Gastrocnemius medialis (tissue), 4 donors: Measurements from ENCODE around the gene CFAP77. TPM values are rescaled to one million over a fixed set of nuclear protein-coding genes. Genes with fewer than 3 reads are reported as not detected.

Experiments
- ATAC-seq, 2 donors: fragments of 150-250 bp; one replicate each; pipeline ENCODE4 v1.9.1; 2016
- DNase-seq, 2 donors: peaks; one replicate each; pipeline ENCODE4 v3.0.0-alpha.2; 2019
- H3K27ac ChIP-seq, 4 donors: fragments of 200-600 bp; sonication (generic); 1 replicate in 1 of 4; 2 replicates in 3 of 4; pipeline ENCODE4 v1.5.1; 2016 to 2018; ENCODE audit warnings: mild to moderate bottlenecking in 2 of 4, moderate library complexity in 1 of 4
- H3K27me3 ChIP-seq, 3 donors: fragments of 200-600 bp; sonication (generic) in 2 of 3; 1 replicate in 1 of 3; 2 replicates in 2 of 3; pipeline versions ENCODE4 v1.5.1 to v1.6.0; 2016 to 2019; ENCODE audit warnings: mild to moderate bottlenecking in 1 of 3, moderate library complexity in 1 of 3
- H3K36me3 ChIP-seq, 2 donors: fragments of 200-600 bp; sonication (generic) in 1 of 2; one replicate each; pipeline ENCODE4 v1.5.1; 2017 to 2018
- H3K4me1 ChIP-seq, 2 donors: fragments of 200-600 bp; sonication (generic) in 1 of 2; one replicate each; pipeline ENCODE4 v1.5.1; 2016 to 2017; ENCODE audit warnings: mild to moderate bottlenecking in 2 of 2
- H3K4me3 ChIP-seq, 4 donors: fragments of 200-600 bp; sonication (generic) in 3 of 4; 1 replicate in 1 of 4; 2 replicates in 3 of 4; pipeline ENCODE4 v1.5.1; 2016 to 2019; ENCODE audit warnings: mild to moderate bottlenecking in 2 of 4
- H3K9me3 ChIP-seq, 3 donors: fragments of 200-600 bp; sonication (generic) in 2 of 3; 1 replicate in 1 of 3; 2 replicates in 2 of 3; pipeline ENCODE4 v1.5.1; 2016 to 2019
- POLR2A ChIP-seq, 2 donors: fragments of 450-650 bp; IDR thresholded peaks; one replicate each; pipeline ENCODE4 v1.6.1; 2017; ENCODE audit warnings: antibody characterized with exemption in 2 of 2, mild to moderate bottlenecking in 2 of 2, moderate library complexity in 2 of 2
- in situ Hi-C, 4 donors: fragments of 200-750 bp; cut with MboI; loops; one replicate each; pipeline versions ENCODE4 v1.15.0 to v1.8.0; 2017; ENCODE audit warnings: low sequenced_read_pairs in 4 of 4
- intact Hi-C: fragments of 100-400 bp; cut with DNase I; formaldehyde crosslinking; loops from one replicate; pipeline ENCODE4 v1.15.1; 2023; ENCODE audit warnings: low total_unique reads
- total RNA-seq, 4 donors: library from RNA; depleted of rRNA; stranded (reverse); fragments of >200 nt; gene quantifications; one replicate each; pipeline versions ENCODE4 v1.1.0 to v1.2.3, GENCODE V29; 2016
- TF ChIP-seq, protein P1 (sequence below), 5 experiments: fragments of 450-650 bp in 3 of 5; fragments of 200-600 bp in 2 of 5; sonication (generic) in 2 of 5; IDR thresholded peaks in 4 of 5; conservative IDR thresholded peaks in 1 of 5; 1 replicate in 4 of 5; 2 replicates in 1 of 5; pipeline ENCODE4 v1.5.1; 2016 to 2019; ENCODE audit warnings: antibody characterized with exemption in 5 of 5, mild to moderate bottlenecking in 3 of 5, moderate library complexity in 3 of 5

Gene CFAP77
- total RNA-seq, 4 donors from 2014 or later = not detected

DNA sequence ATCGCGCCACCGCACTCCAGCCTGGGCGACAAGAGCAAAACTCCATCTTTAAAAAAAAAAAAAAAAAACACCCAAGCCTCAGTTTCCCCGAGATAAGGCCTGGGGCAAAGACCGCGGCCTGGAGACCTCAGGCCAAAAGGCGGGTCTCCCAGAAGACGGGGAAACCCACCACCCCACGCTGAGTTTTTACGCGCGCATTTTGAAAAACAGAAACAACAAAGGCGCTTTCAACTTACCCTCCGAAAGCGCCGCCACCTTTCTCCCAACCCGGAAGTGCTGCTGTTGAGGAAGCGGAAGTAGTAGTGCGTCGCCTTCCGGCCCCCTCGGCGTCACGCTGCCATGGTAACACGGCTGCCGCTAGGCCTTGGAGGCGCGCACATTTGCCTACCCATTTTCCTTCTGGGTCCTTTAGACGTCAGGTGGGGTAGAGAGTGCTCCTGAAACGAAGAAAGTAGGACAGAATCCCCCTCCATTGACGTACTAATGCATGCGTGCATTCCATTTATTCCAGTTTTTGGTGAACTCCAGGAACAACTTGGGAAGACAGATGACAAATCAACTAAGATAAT is 3.4 kb upstream of the CFAP77 start, which contains the start of gene TTF1:
Gene TTF1, minus strand, starts transcription at position 287 of the 569 bp plus-strand sequence. CDS start 4,019 bp downstream, outside the sequence.
- DNase-seq (peak; percentile 71 to 81), ATAC-seq (peak; percentile 87 to 88)
- Histone ChIP-seq H3K9me3 (no peaks in the 10 kb centered on the region), H3K36me3 (peaks cover 0 to 8% of the 10 kb centered on the region in 2 donors), H3K4me1 (peaks cover 29 to 34% of the 10 kb centered on the region in 2 donors), H3K27ac (peak within 1 kb of the TSS; percentile 11 to 73 (median 54)), H3K27me3 (peaks cover 22 to 24% (median 23%) of the 10 kb centered on the region in 3 donors), H3K4me3 (peak within 1 kb of the TSS; percentile 72 to 90 (median 84))
- TF ChIP-seq, protein P1, sequence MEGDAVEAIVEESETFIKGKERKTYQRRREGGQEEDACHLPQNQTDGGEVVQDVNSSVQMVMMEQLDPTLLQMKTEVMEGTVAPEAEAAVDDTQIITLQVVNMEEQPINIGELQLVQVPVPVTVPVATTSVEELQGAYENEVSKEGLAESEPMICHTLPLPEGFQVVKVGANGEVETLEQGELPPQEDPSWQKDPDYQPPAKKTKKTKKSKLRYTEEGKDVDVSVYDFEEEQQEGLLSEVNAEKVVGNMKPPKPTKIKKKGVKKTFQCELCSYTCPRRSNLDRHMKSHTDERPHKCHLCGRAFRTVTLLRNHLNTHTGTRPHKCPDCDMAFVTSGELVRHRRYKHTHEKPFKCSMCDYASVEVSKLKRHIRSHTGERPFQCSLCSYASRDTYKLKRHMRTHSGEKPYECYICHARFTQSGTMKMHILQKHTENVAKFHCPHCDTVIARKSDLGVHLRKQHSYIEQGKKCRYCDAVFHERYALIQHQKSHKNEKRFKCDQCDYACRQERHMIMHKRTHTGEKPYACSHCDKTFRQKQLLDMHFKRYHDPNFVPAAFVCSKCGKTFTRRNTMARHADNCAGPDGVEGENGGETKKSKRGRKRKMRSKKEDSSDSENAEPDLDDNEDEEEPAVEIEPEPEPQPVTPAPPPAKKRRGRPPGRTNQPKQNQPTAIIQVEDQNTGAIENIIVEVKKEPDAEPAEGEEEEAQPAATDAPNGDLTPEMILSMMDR (IDR thresholded peaks at IDR 0.05 in 4 of 5, conservative IDR thresholded peaks at IDR 0.05 in 1 of 5) = no peak
- no peak for TF ChIP-seq POLR2A (IDR thresholded peaks at IDR 0.05)
- intact Hi-C loops = loop anchor here (1.0 kb wide), 1 partner anchor 52 kb away; the partner anchor contains the start of gene SETX
- in situ Hi-C loops = loop anchor here in 2 of 4 donors (25.0 kb wide), 3 partner anchors 106 to 644 kb away; no protein-coding TSS in a partner anchor

DNA sequence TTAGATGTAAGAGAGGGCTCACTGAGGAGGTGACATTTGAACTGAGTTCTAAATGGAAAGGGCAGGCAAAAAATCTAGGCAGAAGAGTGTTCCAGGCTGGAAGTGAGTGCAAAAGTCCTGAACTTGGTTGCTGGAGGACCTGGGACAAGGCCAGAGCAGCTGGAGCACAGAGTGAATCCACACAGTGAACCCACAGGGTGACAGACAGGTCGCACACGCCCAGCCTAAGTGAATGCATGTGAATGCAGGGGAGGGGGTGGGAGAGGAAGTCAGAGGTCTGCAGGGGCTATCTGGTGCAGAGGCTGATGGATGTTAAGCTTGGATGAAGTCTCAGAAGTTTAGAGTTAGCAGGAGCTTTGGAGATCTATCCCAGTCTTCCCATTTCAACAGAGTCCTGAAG is 2.8 kb upstream of the CFAP77 start:
- TF ChIP-seq, protein P1 (IDR thresholded peaks at IDR 0.05 in 4 of 5, conservative IDR thresholded peaks at IDR 0.05 in 1 of 5) = no peak
- no peak for TF ChIP-seq POLR2A (IDR thresholded peaks at IDR 0.05)
- intact Hi-C loops (no loop called here), in situ Hi-C loops (loop anchor here in 2 of 4 donors (25.0 kb wide), 3 partner anchors 105 to 645 kb away; no protein-coding TSS in a partner anchor)
- ATAC-seq = no peak
- Histone ChIP-seq H3K4me3 (peak overlapping the region; percentile 72 to 90 (median 84)), H3K4me1 (peaks cover 29 to 34% of the 10 kb centered on the region in 2 donors), H3K9me3 (no peaks in the 10 kb centered on the region), H3K27ac (no peak overlapping the region), H3K27me3 (peaks cover 28 to 30% (median 28%) of the 10 kb centered on the region in 3 donors), H3K36me3 (peaks cover 0 to 3% of the 10 kb centered on the region in 2 donors)
- no peak for DNase-seq

DNA sequence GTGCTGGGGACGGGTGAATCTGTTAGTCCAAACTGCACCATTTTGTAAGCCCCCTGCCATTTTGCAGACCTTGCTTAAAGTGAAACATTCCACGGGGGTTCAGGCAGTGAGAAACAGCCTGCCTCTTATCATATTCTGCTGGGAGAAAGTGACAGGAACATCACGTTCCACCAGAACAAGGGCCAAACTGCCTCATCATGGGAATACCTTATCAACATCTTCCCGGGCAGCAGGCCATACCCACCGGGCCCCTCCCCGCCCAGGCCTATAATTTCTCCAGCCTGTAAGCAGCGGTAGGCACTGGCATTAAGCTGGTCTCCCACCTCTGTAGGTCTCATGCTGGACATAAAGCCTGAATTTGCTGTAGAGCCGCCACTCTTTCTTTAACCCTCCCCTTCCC is 1.5 kb upstream of the CFAP77 start:
- Histone ChIP-seq H3K9me3 (no peaks in the 10 kb centered on the region), H3K4me3 (no peak overlapping the region), H3K4me1 (peaks cover 26 to 32% of the 10 kb centered on the region in 2 donors), H3K27ac (no peak overlapping the region), H3K36me3 (no peaks in the 10 kb centered on the region), H3K27me3 (peaks cover 41 to 43% (median 41%) of the 10 kb centered on the region in 3 donors)
- intact Hi-C loops (no loop called here), in situ Hi-C loops (loop anchor here in 2 of 4 donors (25.0 kb wide), 3 partner anchors 104 to 646 kb away; no protein-coding TSS in a partner anchor)
- no peak for ATAC-seq
- no peak for DNase-seq
- no peak for TF ChIP-seq POLR2A (IDR thresholded peaks at IDR 0.05)
- TF ChIP-seq, protein P1 (IDR thresholded peaks at IDR 0.05 in 4 of 5, conservative IDR thresholded peaks at IDR 0.05 in 1 of 5) = no peak

DNA sequence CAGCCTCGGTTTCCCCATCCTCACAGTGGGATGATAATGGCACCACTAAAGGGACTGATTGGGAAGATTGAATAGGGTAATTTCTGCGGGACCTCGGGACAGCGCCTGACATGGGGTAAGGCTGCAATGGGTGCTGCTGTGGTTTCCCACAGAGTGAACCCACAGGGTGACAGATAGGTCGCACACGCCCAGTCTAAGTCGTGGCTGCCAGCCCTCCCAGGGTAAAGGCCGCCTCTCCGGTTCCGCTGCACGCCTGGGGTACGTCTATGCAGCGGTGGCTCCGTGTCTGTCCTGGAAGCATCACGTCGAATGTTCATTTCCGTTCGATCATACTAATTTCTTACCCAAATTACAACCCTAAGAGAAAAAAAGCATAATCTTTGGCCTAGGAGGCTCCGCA is 631 bp downstream of the CFAP77 start:
- in situ Hi-C loops = loop anchor here in 2 of 4 donors (25.0 kb wide), 3 partner anchors 102 to 648 kb away; no protein-coding TSS in a partner anchor
- H3K4me1 ChIP-seq = peaks cover 15 to 19% of the 10 kb centered on the region in 2 donors
- no peak for DNase-seq
- H3K4me3 ChIP-seq = peak overlapping the region; percentile 38 to 54 (median 46)
- no peak for TF ChIP-seq POLR2A (IDR thresholded peaks at IDR 0.05)
- TF ChIP-seq, protein P1 (IDR thresholded peaks at IDR 0.05 in 4 of 5, conservative IDR thresholded peaks at IDR 0.05 in 1 of 5) = no peak
- H3K36me3 ChIP-seq = no peaks in the 10 kb centered on the region
- intact Hi-C loops = no loop called here
- no peak for ATAC-seq
- H3K27ac ChIP-seq = no peak overlapping the region
- peaks cover 55 to 62% (median 59%) of the 10 kb centered on the region in 3 donors for H3K27me3 ChIP-seq
- H3K9me3 ChIP-seq = no peaks in the 10 kb centered on the region
